Measurements from ENCODE around the gene CASS4.
"Not testable (repeated sequence)": the region's sequence is repeated elsewhere in the genome, so short reads cannot be mapped to it uniquely, and the experiment has no call there.

The CASS4 gene

GRCh38 chr20:56383334-56383733 lies 28.7 kb upstream of the CASS4 start:
- H3K4me3 ChIP-seq (ENCODE audit: low read depth, low read length) = no peak overlapping the region
- DNase-seq (ENCODE audit: low read depth) = no peak
- TF ChIP-seq CTCF (IDR thresholded peaks at IDR 0.05; ENCODE audit: control insufficient read depth, extremely low read depth, insufficient read depth) = no peak

- no peak for TF ChIP-seq CTCF (IDR thresholded peaks at IDR 0.05; ENCODE audit: control insufficient read depth, extremely low read depth, insufficient read depth)
- no peak for DNase-seq (ENCODE audit: low read depth)
- no peak overlapping the region for H3K4me3 ChIP-seq (ENCODE audit: low read depth, low read length)
Observed at GRCh38 chr20:56385130-56385529, 26.9 kb upstream of the CASS4 start.

- DNase-seq (ENCODE audit: low read depth) = no peak
- H3K4me3 ChIP-seq (ENCODE audit: low read depth, low read length) = no peak overlapping the region
- no peak for TF ChIP-seq CTCF (IDR thresholded peaks at IDR 0.05; ENCODE audit: control insufficient read depth, extremely low read depth, insufficient read depth)
Observed at GRCh38 chr20:56386219-56386618, 25.8 kb upstream of the CASS4 start.

GRCh38 chr20:56388882-56389281 lies 23.2 kb upstream of the CASS4 start:
- no peak for TF ChIP-seq CTCF (IDR thresholded peaks at IDR 0.05; ENCODE audit: control insufficient read depth, extremely low read depth, insufficient read depth)
- no peak overlapping the region for H3K4me3 ChIP-seq (ENCODE audit: low read depth, low read length)
- DNase-seq (ENCODE audit: low read depth) = no peak

GRCh38 chr20:56389807-56390206 lies 22.3 kb upstream of the CASS4 start:
- H3K4me3 ChIP-seq (ENCODE audit: low read depth, low read length) = no peak overlapping the region
- TF ChIP-seq CTCF (IDR thresholded peaks at IDR 0.05; ENCODE audit: control insufficient read depth, extremely low read depth, insufficient read depth) = no peak
- DNase-seq (ENCODE audit: low read depth) = no peak

GRCh38 chr20:56390396-56390795 lies 21.7 kb upstream of the CASS4 start:
- peak overlapping the region; percentile 90 for H3K4me3 ChIP-seq (ENCODE audit: low read depth, low read length)

GRCh38 chr20:56391037-56391436 lies 21.0 kb upstream of the CASS4 start:
- TF ChIP-seq CTCF (IDR thresholded peaks at IDR 0.05; ENCODE audit: control insufficient read depth, extremely low read depth, insufficient read depth) = no peak
- no peak for DNase-seq (ENCODE audit: low read depth)
- peak overlapping the region; percentile 90 for H3K4me3 ChIP-seq (ENCODE audit: low read depth, low read length)

More at GRCh38 chr20:56390396-56390795, 21.7 kb upstream of the CASS4 start:
- DNase-seq (ENCODE audit: low read depth) = not testable (repeated sequence)
